D341Med (cell line): ENCODE results near the gene WDR7.

Experiments
- DNase-seq: peaks from one replicate; pipeline ENCODE4 v3.0.0; 2012; ENCODE audit warnings: low spot score

WDR7 gene

DNA sequence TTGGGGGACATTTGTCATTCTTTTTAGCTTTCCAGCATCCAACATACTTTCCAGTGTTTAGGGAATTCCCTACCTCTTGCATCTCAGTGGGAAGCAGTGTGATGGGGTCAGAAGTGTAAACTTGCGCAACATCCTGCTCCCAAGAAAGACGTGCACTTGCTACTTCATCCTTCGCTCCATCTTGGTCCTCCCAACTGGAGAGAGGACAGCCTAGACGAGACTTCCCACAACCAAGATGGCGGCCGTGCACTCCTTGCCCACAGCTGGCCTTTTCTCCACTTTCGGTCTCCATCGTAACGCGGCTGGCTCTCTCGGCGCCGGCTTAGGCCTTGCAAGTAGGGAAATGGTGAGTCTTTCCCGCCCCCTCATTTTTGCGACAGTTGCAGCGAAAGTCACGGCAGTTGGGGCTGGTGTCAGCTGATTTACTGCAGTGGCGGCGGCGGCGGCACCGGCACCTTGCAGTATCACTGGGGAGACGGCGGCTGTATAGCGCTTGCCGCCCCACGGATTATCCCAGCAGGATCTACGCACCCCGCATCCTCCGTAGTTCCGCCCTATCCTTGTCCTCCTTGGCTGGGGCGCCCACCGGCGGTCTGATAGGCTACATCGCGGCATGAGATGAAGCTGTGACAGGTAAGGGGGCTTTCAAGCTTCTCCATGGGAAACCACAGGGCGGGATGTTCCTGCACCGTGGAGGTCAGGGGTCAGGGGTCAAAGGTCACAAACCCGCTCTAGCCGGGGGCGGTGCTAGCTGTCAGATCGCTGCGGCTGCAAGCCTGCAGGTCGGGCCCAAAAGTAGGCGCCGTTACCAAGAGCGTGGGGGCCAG, at the start of gene WDR7:
TSS of gene WDR7 (plus strand) at position 416 of the 827 bp plus-strand sequence. CDS start 21,157 bp downstream, outside the sequence.
- peak; percentile 93 for DNase-seq

DNA sequence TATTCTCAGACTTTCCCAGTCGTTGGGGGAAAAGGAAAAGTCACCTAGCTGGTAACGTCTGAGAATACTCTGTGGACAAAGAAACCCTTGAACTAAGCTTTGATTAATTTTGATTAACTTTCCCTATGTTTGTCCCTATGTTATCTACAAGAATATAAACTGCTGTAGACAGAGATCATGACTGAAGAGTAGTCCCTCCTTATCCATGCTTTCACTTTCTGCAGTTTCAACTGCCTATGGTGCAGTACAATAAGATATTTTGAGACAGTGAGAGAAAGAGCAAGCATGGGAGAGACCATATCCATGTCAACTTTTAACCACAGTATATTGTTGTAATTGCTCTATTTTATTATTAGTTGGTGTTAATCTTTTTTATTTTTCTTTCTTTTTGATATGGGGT, 44.5 kb upstream of the WDR7 start:
- DNase-seq, result no peak

DNA sequence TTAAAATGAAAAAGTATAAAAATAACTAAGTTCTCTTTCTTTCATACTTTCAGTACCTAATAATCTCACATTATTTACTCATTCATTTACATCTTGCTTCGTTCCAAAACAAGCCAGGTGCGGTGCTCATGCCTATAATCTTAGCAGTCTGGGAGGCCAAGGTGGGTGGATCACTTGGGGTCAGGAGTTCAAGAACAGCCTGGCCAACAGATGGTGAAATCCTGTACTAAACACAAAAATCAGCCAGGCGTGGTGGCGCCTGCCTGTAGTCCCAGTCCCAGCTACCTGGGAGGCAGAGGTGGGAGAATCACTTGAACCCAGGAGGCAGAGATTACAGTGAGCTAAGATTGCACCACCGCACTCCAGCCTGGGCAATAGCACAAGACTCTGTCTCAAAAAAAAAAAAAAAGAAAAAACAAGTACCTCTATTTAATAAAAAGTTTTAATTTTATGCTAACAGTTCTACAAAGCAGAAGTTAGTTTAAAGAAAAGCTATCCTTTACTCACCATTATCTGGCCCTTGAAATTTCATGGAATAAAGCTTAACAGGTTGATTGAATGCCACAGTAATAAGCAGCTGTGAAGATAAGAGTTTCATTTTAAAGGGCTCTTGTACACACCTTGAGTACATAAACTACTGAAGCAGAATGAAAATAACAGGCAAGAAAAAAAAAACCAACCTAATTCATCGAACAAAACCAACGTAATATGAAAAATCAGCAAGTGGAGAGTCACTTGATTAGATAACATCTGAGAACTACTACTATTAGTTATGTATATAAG, 35.2 kb upstream of the WDR7 start:
- no peak for DNase-seq

DNA sequence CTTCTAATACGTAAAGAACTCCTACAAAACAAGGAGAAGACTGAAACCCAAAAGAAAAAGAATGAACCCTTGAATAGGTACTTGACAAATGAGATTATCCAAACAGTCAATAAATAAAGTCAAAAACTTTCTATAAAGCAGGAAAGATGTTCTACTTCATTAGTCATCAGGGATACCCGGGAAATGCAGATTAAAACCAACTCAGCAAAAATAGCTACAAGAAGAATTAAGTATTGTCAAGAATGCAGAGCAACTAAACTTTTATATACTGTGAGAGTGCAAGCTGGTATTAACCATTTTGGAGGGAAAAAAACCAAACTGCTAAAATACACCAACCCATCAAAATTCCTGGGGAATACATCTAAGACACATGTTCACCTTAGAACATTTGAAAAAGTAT, 23.2 kb upstream of the WDR7 start:
- DNase-seq, result no peak

DNA sequence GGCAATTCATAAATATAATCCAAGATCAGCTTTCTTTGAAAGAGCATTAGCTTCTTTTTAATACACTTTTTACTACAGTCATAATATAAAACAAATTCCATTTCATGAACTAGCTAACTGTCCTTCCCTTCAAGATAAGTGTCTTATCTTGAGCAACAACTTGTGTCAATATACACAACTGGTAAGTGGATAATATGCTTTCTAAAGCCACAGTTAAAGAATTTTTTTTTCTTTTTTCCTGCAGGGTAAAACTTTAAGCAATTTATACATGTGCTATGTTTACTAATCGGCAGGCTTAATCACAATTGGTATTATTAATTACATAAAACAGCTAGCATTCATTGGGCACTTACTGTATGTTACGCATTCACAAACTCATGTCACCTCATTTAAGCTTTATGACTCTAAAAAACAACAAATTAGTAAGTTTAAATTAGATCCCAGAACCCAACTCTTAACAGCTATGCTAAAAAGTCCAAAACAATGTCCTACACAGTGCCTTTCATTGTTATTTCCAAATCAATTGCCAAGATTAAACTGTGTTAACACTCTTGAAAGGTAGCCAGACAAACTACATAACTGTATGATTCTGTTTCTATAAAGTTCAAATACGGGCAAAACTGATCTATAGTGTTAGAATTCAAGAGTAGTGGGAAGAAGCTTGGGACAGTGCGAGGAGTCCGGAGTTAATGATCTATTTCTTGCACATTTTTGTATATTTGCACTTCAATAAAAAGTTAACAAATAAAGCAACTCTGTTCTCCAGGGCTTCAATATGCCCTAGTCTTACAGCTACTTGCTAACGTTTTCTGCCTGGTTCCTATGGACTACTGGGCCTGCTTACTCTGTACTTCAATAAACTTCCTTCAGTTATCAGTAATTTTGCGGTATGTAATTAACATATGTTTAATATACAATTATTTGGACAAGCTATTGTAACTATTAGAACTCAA, 18.8 kb upstream of the WDR7 start:
- no peak for DNase-seq

DNA sequence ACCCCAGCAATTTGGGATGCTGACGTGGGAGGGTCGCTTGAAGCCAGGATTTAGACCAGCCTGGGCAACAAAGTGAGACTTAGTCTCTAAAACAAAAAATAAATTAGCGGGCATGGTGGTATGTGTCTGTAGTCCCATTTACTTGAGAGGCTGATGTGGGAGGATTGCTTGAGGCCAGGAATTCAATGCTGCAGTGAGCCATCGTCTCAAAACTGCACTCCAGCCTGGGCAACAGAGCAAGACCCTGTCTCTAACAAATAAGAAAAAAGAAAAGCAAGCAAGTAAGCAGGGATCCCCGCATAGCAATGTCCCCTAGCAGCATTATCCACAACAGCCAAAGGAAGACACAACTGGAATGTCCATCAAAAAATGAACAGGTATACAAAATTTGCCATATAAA, 16.2 kb upstream of the WDR7 start:
- DNase-seq, result no peak

- DNase-seq, result no peak
These were observed 14.0 kb upstream of the WDR7 start for GRCh38 chr18:56637176-56637575.

GRCh38 chr18:56637711-56638231, 13.4 kb upstream of the WDR7 start:
- DNase-seq, result no peak

DNA sequence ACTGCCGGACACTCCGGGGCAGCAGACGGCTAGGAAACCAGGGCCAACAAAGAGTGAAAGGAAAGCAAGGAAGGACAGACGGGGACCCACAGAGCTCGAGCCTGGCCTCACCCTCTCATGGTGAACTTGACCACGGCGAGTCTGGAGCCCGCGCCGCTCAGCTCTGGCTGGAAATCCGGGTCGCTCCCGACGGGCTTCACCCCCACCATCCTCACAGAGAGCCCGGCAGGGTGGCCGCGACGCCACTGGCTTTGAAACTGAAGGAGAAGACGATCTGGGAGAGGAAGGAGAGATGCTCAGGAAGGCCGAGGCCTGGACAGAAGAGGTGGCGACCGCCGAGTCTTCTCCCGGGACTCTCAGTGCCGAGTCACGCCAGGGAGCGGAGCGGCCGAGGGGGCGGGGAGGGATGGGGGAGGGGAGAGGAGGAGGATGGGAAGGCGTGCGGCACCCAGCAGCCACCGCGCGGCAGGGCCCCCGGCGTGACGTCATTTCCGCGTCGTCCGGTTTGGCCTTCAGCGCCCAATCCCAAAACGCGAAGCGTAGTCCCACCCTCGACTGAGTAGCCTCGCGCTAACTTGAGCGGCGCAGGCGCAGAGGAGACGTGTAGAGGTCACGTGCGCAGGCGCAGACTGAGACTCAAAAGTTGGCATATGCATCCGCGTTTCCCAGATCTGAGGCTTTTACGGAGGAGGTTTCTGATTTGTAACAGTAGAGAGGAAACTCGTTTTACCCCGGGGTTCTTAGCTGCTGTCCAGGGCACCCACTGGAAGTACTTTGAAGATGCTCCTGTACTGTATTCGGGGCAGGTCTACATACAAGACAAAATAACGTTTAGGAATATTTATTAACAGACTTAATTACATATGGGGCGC, 12.7 kb upstream of the WDR7 start, which contains the start of gene TXNL1:
TSS of gene TXNL1 (minus strand) at position 361 of the 872 bp plus-strand sequence. CDS start at position 209, 152 bp downstream.
- DNase-seq, result peak; percentile 100

GRCh38 chr18:56639104-56639381, 12.1 kb upstream of the WDR7 start:
- no peak for DNase-seq

- no peak for DNase-seq
These were observed 11.6 kb upstream of the WDR7 start for GRCh38 chr18:56639571-56639970.

DNA sequence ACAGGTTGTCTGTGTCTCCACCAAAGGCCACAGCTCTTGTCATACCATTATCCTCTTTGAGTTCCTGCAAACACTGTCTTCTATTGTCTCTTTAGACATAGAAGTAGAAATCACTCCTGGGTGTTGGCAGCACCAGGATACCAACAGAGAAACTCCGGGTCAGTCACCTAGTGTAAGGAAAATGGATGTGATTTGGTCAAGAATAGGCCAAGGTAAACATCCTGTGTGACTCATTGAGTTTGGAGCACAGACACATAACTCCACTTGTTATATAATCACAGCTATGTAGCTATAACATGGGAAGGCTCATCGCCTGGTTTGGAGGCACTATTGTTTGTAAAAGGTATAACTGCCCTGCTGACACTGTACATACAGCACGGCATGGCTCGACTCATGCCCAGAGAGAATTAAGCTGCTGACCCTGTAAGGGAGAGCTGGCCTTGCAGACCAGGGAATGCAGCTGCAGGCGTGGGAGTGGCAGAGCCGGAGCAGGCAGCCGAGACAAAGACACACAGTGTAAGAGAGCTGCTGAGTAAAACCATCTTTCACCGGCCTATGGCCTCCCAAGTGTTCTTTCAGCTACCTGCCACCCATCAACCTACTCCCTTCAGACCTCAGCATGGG, 9.3 kb upstream of the WDR7 start:
- DNase-seq, result no peak

DNA sequence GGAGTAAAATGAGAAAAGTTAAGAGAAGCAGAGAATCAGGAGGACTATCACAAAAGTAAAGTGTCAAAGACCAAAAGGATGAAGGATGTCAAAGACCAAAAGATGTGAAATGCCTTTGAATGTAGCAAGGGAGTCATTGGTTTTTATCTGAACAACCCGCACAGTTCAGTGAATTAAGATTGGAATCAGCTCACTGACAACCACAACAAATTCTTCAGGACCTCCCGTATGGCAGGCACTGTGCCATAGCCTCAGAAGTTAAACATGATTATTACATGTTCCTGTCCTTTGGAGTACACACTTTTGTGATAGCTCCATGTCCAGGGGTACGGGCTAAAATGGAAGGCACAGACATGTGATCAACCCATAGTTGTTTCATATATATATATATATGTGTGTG, 7.8 kb upstream of the WDR7 start:
- DNase-seq, result no peak

DNA sequence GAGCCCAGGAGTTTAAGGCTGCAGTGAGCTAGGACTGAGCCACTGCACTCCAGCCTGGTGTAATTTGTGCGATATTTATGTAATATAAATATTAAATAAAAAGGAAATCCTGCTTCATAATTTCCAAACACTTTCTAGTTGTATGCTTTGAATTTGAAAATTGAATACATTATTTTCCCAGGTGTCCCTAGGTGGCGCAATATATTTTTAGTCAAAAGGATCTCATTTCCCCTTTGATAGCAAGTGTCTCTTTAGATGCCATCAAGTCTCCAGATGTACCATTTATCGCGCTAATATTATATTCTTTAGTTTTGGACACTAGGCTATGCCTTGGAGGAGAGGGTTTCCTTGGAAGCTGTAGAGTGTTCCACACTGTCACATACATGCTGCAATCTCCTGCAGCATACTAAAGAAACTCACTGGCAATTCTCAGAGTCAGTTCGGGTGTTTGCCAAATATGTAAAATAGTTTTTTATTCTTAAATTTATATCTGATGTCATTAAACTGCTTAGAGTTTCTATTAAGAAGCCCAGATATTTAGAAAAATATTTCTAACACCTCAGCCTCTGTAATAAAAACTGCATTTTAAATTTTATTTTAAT, 5.6 kb upstream of the WDR7 start:
- no peak for DNase-seq

DNA sequence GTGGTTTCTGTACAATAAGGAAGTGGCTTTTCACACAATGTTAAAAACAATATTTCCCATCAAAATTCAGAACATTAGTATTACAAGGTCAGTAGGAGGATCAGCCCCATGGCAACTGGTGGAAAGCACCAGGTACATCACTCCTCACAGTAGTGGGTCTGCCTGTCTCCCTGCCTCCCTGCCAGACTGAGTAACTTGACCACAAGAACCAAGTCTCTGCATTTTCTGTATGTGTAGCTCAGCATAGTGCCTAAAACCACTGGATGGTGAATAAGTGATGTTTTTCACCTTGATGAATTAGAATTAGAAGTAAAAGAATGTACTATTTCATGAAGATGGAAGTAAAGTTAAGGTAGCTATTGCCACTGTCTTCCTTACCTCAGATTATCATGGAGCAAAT, 4.1 kb upstream of the WDR7 start:
- DNase-seq, result no peak

DNA sequence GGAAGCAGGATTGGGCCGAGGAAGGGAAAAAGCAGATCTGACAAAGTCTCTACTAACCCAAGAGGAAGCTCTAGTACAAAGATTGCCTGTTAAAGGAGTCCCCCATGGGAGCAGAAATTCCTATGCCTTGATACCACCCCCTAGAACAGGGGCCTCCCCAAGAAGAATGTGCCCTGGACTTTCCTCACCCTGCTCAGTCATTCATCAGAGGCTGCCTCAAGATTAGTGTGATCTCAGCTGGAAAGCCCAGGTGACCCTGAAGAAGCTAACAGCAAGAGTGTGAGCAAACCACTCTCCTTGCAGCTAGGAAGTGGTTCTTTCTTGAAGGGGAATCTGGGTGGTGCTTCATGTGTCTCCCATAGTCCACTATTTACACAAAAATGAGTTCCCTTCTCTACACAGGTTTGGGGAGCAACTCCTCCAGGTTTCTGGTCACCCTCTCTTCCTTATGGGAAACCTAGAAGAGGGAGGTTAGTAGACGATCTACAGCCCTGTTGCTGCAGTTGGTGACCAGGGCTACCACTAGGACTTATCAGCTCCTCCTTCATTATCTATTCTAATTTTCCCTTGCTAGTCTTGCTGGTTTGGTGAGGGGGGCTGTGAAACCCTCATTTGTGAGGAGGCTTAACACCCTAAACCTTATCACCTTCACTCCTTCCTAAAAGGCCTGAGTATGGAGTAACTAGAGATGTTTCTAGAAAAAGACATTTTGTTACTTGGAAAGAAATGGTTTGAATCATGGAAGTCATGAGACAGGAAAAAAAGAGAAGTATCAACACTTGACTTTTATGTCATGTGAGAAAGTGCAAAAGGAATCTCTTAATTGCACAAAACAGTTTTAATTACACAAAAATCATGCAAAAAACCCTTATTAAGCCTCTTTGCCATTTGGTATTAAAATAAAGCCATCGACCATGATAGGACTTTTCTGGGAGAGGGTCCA, 2.9 kb upstream of the WDR7 start:
- DNase-seq, result no peak

DNA sequence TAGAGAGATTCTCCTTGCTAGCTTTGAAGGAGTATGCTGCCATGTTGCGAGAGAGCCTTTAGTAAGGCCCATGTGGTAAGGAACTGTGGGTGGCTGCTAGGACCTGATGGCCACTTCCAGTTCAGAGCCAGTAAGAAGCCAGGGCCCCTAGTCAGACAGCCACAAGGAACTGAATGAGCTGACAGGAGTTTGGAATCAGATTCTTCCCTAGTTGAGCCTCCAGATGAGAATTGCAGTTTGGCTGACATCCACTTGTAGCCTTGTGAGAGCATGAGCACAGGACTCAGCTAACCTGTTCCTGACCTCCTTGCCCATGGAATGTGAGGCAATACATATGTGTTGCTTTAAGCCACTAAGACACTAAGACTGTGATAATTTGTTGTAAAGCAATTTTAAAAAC, 1.2 kb upstream of the WDR7 start:
- no peak for DNase-seq

GRCh38 chr18:56651771-56652092, 573 bp downstream of the WDR7 start:
- no peak for DNase-seq

- no peak for DNase-seq
These were observed 1.6 kb downstream of the WDR7 start for GRCh38 chr18:56652802-56653201.
